GM18909 (cell line): Measurements from ENCODE around the gene LRRFIP1.
A peak's percentile ranks its signal among the peaks of the same experiment; 100 is the strongest.

Experiments used
- ATAC-seq: cut with Tn5 transposase; IDR thresholded peaks from one replicate; pipeline ENCODE4 v1.9.1; 2021; ENCODE audit warnings: mild to moderate bottlenecking; ENCODE audit not compliant: unreplicated experiment, poor library complexity

The LRRFIP1 gene

DNA sequence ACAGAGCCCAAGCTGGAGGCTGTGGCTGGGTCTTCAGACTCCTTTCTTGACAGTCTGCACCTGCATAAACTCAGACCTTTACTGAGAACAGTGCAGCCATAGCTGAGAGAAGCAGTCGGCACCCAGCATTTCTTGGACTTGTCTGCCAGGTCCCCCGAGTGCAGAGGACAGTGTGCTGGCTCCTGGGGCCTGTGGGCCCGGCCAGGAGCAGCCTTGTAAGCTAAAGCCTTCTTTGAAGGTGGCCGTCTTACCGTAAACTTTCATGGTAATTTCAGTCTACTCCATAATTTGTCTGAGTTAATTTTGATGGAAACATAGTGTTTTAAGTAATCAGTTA lies 70.9 kb downstream of the LRRFIP1 start:
- ATAC-seq, result no peak

DNA sequence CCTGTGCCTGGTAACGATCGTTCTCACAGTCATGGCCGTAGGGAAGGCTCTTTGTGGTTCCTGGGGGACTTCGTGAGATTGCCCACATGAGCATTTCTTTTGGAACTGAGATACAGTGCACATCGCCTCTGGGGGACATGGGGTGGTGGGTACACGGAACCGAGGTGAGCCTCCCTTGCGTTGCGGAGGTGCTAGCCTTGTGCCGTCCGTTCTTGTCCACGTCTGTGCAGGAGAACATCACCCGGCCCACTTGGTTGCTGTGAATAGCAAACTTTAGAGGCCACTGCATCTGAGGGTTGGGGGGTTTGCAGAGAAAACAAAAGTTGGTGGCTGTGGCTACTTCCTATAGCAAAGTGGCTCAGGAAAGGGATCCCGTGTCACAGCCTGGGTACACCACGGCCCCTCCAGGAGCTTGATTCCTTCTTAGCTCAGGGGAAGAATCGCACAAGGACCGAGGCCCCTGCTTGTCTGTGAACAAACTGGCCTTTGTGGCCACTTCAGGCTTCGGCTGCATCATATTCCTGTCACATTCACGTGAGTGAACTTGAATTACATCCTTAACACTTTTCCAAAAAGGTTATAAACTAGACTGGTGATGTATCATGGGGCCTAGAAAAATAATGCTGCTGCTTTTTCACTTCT lies 72.6 kb downstream of the LRRFIP1 start:
- no peak for ATAC-seq

GRCh38 chr2:237700512-237701032 lies 73.2 kb downstream of the LRRFIP1 start:
- ATAC-seq, result peak; percentile 30

DNA sequence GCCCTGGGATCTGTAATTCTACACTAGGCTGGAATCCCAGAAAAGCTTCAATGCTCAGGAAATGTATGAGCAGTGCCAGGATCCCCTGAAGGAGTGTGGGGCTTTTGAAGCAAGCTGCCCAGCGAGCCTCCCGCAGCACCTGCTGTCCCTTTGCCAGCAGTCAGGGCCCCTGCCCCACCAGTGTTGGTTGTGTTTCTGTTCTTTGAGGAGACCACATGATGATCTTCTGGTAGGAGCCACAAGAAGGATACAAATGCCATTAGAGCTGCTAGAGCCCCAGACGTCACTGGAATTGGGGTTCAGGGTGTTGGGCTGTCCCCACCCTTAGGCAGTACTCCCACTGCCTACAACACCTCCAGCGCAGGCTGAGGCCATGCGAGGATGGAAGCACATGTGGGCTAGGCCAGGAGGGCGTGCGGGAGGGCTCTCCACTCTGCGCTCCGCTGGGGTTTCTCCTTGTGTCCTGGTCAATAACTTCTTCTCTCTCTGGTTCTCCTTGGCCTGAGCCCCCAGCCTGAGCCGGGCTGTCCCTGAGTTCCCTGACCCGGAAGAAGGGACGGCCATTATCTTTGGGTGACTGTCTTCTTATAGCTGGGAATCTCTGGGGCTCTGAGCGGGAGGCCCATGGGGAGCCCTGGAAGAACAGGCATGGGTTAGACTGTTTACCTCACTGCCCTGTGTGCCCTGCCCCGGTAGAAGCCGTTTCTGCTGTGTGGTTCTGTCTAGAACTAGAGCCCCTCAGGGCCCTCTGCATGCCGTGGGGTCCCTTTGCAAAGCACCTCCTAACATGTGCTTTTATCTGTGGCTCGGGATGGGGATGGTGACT lies 73.9 kb downstream of the LRRFIP1 start:
- ATAC-seq, result no peak

DNA sequence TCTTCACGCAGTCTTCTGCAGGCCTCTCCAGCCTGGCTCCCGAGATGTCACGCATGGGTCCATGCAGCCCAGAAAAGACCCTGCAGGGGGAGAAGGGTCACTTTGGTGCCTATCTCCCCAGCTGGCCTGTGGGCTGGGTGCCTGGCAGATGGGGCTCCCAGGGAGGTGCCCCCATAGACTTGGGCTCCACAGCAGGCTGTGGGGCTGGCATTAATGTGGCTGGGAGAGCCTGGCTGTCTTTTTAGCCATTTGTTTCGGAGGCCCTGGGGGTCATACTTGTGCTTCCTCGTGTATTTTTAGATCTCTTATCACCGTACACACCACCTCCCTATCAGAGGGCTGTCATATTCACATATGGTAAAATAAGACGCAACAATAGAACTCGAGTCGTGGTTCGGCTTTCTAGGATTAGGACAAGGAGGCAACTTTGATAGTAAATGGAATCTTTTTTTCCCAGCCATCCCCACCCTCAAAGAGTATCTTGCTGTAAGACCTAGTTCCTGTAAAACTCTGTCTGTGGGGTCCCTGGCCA lies 74.5 kb downstream of the LRRFIP1 start:
- ATAC-seq, result no peak

DNA sequence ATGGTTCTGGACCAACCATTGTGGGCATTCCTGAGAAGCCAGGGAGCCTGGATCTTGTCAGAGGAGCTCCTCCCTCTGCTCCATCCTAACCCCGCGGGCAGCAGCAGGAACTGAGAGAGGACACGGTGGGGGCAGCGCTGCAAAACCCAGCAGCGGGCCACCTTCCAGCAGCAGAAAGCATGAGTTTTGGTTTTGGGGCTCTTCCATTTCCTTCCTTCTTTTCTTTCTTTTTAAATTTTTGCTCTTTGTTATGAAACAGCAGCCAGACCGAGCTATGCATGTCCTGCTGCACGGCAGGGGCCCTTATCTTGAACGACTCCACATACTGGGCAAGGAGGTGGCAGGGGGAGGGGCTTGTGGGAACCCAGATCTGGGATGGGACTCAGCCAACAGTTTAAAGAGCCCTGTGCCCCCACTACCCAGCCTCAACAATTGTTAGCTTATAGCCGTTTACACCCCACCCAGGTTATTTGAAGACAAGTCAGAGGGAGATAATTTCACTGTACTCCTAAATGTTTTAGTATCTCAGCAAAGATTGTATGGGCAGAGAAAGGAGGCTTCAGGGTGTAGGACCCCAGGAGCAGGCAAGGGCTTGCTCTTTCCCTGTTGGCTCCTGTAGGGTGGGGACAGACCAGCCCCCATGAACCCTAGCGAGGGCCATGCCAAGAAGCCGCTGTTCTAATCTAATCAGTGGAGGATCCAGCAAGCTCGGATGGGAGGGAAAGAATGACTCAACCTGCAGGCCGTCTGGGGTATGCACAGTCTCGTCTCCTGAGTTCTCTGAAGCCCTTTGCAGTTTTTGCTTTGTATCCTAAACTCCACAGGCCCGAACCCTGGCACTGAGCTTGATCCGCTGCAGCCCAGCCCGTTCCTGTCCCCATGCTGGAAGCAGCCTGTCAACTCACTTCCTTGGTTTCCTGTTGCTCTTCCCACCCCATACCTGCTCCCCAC lies 75.3 kb downstream of the LRRFIP1 start:
- ATAC-seq, result no peak

GRCh38 chr2:237704501-237705434 lies 77.4 kb downstream of the LRRFIP1 start:
- no peak for ATAC-seq

GRCh38 chr2:237706257-237706656 lies 78.9 kb downstream of the LRRFIP1 start:
- no peak for ATAC-seq

GRCh38 chr2:237708065-237708398 lies 80.6 kb downstream of the LRRFIP1 start:
- ATAC-seq, result no peak

GRCh38 chr2:237708491-237708890 lies 81.1 kb downstream of the LRRFIP1 start:
- ATAC-seq, result no peak

- ATAC-seq, result no peak
These were observed 81.6 kb downstream of the LRRFIP1 start for GRCh38 chr2:237708961-237709360.

DNA sequence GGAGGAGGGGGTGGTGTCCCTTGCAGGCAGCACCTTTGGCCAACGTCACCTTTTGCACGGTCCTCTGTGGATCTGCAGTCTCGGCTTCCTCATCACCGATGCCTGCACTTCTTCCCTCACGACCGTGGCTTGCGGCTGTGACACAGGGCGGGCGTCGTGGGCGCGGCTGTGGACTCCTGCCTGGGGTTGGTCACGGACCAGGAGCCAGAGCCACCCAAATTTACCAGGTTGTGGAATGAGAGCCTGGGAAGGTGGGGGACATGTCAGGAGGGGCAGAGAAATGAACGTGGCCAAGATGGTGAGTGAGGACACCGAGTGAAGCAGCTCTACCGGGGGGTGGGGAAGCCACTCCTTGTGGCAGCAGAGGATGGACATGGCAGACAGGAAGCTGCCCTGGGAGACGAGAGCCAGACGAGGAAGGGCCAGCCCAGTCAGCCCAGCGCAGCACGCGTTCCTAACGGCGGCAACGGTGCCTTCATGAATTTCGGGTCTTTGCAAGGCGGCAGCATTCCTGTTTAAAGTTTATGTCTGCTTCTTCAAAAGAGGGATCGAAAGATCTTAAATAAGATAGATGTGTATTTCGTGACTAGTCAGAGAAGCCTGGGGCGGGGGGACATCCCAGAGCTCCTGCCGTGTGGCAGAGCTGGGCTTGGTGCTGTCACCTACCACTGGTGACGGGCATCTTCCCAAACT lies 84.2 kb downstream of the LRRFIP1 start:
- ATAC-seq, result no peak

- no peak for ATAC-seq
These were observed 85.3 kb downstream of the LRRFIP1 start for GRCh38 chr2:237712477-237713377.

DNA sequence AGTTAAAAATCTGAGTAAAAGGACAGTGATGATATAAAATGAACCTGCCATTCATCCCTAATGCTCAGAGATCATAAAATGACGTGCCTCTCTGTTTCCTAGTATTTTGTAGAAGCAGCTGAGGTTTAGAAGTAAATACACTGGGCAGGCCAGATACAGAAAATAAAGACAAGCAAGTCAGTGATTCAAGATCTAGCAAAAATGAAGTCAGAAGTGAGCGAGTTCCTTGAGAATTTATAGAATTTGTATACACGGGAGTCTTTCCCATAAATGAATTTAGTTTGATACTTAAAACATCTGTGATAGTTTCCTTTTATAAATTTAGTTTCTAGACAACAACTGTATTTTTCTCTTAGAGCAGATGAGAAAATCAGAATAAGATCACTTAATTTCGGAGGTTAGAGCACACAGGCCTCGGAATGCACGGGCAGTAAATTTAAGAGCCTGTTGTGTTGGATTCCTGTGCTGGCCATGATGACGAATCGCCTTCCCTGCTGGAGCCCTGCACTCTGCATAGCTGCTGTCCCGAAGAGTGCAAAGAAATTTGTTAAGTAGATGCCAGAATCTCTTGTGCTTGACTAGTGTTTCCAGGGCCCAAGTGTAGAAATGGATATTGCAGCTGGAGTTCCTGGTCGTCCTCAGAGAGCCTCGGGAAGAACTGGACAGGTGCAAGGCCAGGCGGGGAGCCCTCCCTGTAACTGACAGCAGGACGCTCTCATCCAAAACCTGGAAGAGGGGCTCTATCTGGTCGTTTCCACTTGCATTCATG lies 87.5 kb downstream of the LRRFIP1 start:
- no peak for ATAC-seq

- no peak for ATAC-seq
These were observed 88.1 kb downstream of the LRRFIP1 start for GRCh38 chr2:237715459-237715947.

- no peak for ATAC-seq
These were observed 88.6 kb downstream of the LRRFIP1 start for GRCh38 chr2:237716011-237716410.
